Chondrocyte (in vitro differentiated cells): ENCODE data around the gene SHB. TPM values are rescaled to one million over a fixed set of nuclear protein-coding genes. Genes with fewer than 3 reads are reported as not detected.
A peak's percentile ranks its signal among the peaks of the same experiment; 100 is the strongest.

Source experiments
- DNase-seq: peaks from one replicate; pipeline ENCODE4 v3.0.0; 2021; ENCODE audit warnings: mixed read lengths, low spot score
- H3K27ac Mint-ChIP-seq: one replicate; pipeline ENCODE4 v1.8.0; 2021; ENCODE audit warnings: mild to moderate bottlenecking, moderate library complexity, mixed read lengths; ENCODE audit not compliant: unreplicated experiment
- H3K27me3 Mint-ChIP-seq: 2 replicates; pipeline ENCODE4 v1.8.0; 2021; ENCODE audit warnings: low read depth, mixed read lengths
- H3K36me3 Mint-ChIP-seq: 2 replicates; pipeline ENCODE4 v1.8.0; 2021; ENCODE audit warnings: low read depth, mixed read lengths
- H3K4me1 Mint-ChIP-seq: 2 replicates; pipeline ENCODE4 v1.8.0; 2021; ENCODE audit warnings: low read depth, mild to moderate bottlenecking, mixed read lengths
- H3K4me3 Mint-ChIP-seq: one replicate; pipeline ENCODE4 v1.8.0; 2021; ENCODE audit warnings: mild to moderate bottlenecking, moderate library complexity, mixed read lengths; ENCODE audit not compliant: unreplicated experiment
- H3K9me3 Mint-ChIP-seq: 2 replicates; pipeline ENCODE4 v1.8.0; 2021; ENCODE audit warnings: low read depth, mixed read lengths
- total RNA-seq: library from RNA; stranded (reverse); gene quantifications from 3 replicates; pipeline ENCODE4 v1.2.1, GENCODE V29; 2021
- TF ChIP-seq, protein P1 (sequence below): fragments of 200-600 bp; sonication (generic); IDR thresholded peaks from 2 replicates; pipeline ENCODE4 v1.5.0; 2021; ENCODE audit warnings: antibody characterized with exemption, mild to moderate bottlenecking, moderate library complexity

Gene SHB
- total RNA-seq, 1 donor from 2014 or later: 23.8 TPM

DNA sequence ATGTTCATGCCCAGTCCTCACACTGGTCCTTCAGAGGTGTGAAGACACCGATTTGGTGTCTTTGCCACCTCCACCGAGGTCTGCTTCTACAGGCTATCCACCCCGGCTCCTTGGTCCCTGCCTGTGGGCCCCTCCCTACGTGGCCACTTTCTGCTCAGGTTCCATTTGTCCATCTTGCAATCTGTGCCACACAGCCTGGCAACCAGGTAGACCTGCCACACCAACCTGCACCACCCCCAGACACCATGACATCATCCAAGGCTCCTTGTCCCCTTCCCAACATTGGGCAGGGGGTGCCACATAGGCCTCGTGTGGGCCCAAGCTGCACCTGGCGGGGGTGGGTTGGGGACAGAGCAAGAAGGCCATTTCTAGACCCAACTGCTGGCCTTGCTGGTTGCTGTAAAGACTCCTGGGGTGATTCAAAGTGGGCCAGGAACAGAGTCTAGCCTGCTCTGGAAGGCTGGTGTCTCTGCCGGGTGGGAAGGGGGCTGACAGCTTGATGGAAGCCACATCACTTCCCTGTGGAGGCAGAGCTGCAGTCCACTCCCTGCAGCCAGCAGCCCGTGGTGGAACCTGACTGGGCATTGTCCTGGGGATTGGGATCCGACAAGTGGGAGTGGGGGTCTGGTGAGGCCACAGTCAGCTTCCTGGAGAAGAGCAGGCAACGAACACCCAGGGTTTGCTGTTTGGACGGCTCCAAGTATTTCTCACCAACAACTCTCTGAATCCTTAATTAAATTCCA lies 99.3 kb downstream of the SHB start:
- H3K4me3 Mint-ChIP-seq: no peak overlapping the region
- peak; percentile 52 for DNase-seq
- H3K9me3 Mint-ChIP-seq: no peaks in the 10 kb centered on the region
- TF ChIP-seq, protein P1, sequence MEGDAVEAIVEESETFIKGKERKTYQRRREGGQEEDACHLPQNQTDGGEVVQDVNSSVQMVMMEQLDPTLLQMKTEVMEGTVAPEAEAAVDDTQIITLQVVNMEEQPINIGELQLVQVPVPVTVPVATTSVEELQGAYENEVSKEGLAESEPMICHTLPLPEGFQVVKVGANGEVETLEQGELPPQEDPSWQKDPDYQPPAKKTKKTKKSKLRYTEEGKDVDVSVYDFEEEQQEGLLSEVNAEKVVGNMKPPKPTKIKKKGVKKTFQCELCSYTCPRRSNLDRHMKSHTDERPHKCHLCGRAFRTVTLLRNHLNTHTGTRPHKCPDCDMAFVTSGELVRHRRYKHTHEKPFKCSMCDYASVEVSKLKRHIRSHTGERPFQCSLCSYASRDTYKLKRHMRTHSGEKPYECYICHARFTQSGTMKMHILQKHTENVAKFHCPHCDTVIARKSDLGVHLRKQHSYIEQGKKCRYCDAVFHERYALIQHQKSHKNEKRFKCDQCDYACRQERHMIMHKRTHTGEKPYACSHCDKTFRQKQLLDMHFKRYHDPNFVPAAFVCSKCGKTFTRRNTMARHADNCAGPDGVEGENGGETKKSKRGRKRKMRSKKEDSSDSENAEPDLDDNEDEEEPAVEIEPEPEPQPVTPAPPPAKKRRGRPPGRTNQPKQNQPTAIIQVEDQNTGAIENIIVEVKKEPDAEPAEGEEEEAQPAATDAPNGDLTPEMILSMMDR: no peak
- H3K36me3 Mint-ChIP-seq: peaks cover 8% of the 10 kb centered on the region
- H3K27ac Mint-ChIP-seq: no peak overlapping the region
- no peaks in the 10 kb centered on the region for H3K27me3 Mint-ChIP-seq
- peaks cover 53% of the 10 kb centered on the region for H3K4me1 Mint-ChIP-seq

DNA sequence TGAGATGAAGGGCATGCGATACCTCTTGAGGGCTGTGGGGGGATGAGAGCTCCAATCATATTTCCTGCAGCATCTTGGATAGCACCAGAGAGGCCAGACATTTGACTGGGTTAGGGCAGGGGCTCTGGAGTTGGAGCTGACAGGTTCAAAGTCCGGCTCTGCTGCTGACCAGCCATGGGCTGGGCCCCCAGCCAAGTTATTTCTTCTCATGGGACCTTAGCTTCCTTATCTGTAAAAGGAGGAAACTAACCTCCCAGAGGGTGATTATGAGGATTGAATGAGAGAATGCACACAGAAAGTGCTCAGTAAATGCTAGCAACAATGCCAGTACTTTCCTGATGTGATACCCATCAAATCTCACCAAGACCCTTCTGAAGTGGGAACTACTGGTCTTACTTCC lies 99.9 kb downstream of the SHB start:
- no peaks in the 10 kb centered on the region for H3K27me3 Mint-ChIP-seq
- peaks cover 6% of the 10 kb centered on the region for H3K36me3 Mint-ChIP-seq
- H3K4me1 Mint-ChIP-seq: peaks cover 54% of the 10 kb centered on the region
- H3K9me3 Mint-ChIP-seq: no peaks in the 10 kb centered on the region
- H3K4me3 Mint-ChIP-seq: no peak overlapping the region
- peak overlapping the region; percentile 82 for H3K27ac Mint-ChIP-seq
- TF ChIP-seq, protein P1: no peak
- peak; percentile 18 for DNase-seq

DNA sequence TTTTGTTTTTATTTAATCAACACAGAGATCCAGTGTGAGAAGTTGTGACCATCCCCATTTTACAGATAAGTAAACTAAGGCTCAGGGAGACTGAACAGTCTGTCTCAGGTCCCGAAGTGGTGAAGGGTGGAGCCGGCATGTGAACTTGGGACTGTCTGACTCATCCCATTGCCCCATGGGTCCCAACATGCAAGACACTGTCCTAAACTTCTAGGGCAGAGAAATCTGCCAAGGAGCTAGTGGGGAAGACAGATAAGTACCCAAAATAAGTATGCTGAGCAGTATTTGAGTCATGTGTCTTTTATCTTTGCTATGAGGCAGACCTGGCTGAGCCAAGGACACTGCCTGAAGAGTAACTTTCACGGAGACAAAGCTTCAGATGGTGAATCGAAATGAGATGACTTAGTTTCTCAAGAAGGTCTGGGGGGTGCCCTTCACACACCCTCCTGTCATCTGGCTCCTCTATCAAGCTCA lies 100.8 kb downstream of the SHB start:
- Mint-ChIP-seq H3K4me3 (no peak overlapping the region), H3K4me1 (peaks cover 62% of the 10 kb centered on the region), H3K36me3 (peaks cover 6% of the 10 kb centered on the region), H3K9me3 (no peaks in the 10 kb centered on the region), H3K27ac (peak overlapping the region; percentile 82), H3K27me3 (no peaks in the 10 kb centered on the region)
- TF ChIP-seq, protein P1: no peak
- DNase-seq: peak; percentile 29

DNA sequence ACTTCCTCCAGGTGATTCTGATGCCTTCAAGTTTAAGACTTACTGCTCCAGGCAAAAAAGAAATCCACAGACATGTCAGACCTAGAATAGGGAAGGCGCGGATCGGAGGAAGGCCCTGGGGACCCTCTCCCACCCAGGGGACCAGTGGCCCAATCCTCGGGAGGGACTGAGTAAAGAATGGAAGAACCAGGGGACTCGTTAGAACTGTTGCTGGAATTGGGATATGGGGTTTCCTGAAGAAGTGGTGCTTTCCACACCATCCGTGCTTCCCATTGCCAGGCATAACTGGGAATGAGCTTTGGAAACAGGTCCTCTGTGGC lies 101.3 kb downstream of the SHB start:
- Mint-ChIP-seq H3K36me3 (peaks cover 4% of the 10 kb centered on the region), H3K27me3 (no peaks in the 10 kb centered on the region), H3K4me1 (peaks cover 62% of the 10 kb centered on the region), H3K4me3 (no peak overlapping the region), H3K27ac (peak overlapping the region; percentile 82), H3K9me3 (no peaks in the 10 kb centered on the region)
- TF ChIP-seq, protein P1: no peak
- DNase-seq: peak; percentile 41

DNA sequence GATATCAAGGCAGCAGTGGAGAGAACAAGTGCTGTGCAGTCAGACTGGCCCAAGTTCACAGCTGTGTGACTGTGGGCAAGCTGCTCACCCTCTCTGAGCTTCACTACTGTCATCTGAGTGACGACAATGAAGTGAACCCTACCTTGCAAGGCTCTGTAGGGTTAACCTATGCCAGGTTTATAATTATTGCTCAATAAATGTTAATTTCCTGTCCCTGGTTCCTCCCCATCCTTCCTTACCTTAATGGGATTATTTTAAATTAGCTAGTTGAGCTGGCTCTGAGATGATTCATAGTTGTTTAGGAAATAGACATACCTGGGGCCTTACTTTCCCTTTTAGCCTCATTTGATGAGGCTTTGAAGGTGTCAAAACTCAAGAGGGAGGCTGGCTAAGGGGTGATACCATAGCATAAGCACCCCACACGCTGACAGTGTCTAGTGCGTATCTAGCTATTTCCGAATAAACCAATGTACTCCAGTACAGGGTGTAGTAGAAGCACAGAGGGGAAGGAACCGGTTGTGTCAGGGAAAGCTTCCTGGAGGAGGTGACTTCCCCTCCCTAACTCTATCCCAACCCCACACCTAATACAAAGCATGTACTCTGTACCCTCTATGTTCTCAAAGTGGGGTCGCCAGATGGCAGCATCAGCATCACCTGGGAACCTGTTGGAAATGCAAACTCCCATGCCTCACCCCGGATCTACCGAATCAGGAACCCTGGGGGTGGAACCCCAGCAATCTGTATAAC lies 101.8 kb downstream of the SHB start:
- no peak for DNase-seq
- Mint-ChIP-seq H3K27ac (peak overlapping the region; percentile 82), H3K36me3 (peaks cover 2% of the 10 kb centered on the region), H3K27me3 (no peaks in the 10 kb centered on the region), H3K4me1 (peaks cover 57% of the 10 kb centered on the region), H3K9me3 (no peaks in the 10 kb centered on the region), H3K4me3 (no peak overlapping the region)
- TF ChIP-seq, protein P1: no peak
